K562 (cell line): ENCODE data around the gene TTC28.

Experiments
- CREM ChIP-seq: IDR thresholded peaks from 2 replicates; pipeline ENCODE4 v1.6.1; 2014; ENCODE audit warnings: antibody characterized with exemption, low read depth
- EGR1 ChIP-seq: fragments of 450-650 bp; conservative IDR thresholded peaks from 2 replicates; pipeline ENCODE4 v1.6.1; 2017; ENCODE audit warnings: mild to moderate bottlenecking
- MCM2 ChIP-seq: fragments of 450-650 bp; IDR thresholded peaks from 2 replicates; pipeline ENCODE4 v1.6.1; 2017; ENCODE audit warnings: low read depth, mild to moderate bottlenecking
- MXI1 ChIP-seq: IDR thresholded peaks from 2 replicates; pipeline ENCODE4 v1.6.1; 2011; ENCODE audit warnings: low read depth, mild to moderate bottlenecking, improper control_type of control experiment, low read length
- MYC ChIP-seq, 2 experiments: fragments of 250-450 bp in 1 of 2; sonication (Bioruptor Pico) in 1 of 2; IDR thresholded peaks; 2 replicates each; pipeline versions ENCODE4 v1.5.1 to v1.6.1; 2012 to 2021; ENCODE audit warnings: low read depth in 2 of 2, borderline replicate concordance in 1 of 2, improper control_type of control experiment in 1 of 2, low read length in 1 of 2, mild to moderate bottlenecking in 1 of 2, moderate library complexity in 1 of 2
- POLR2A ChIP-seq: fragments of 450-650 bp; conservative IDR thresholded peaks from 2 replicates; pipeline ENCODE4 v1.6.1; 2016
- POLR2AphosphoS5 ChIP-seq: IDR thresholded peaks from 2 replicates; pipeline ENCODE4 v1.6.1; 2011; ENCODE audit warnings: mild to moderate bottlenecking, low read depth, low read length, moderate library complexity; ENCODE audit not compliant: control insufficient read depth, insufficient read depth
- RFX5 ChIP-seq: IDR thresholded peaks from 2 replicates; pipeline ENCODE4 v1.6.1; 2011; ENCODE audit warnings: low read depth, mild to moderate bottlenecking, improper control_type of control experiment, low read length
- TCF7 ChIP-seq: sonication (generic); IDR thresholded peaks from 2 replicates; pipeline ENCODE4 v1.6.1; 2016; ENCODE audit warnings: antibody characterized with exemption, borderline replicate concordance
- YY1 ChIP-seq, 3 experiments: IDR thresholded peaks; 2 replicates each; pipeline ENCODE4 v1.6.1; 2011; ENCODE audit warnings: low read length in 2 of 3, mild to moderate bottlenecking in 2 of 3, moderate library complexity in 2 of 3, borderline replicate concordance in 1 of 3, control low read depth in 1 of 3, low read depth in 1 of 3; ENCODE audit not compliant: insufficient read depth in 3 of 3, insufficient replicate concordance in 2 of 3, control insufficient read depth in 1 of 3, insufficient read length in 1 of 3; ENCODE audit errors: extremely low read depth in 1 of 3
- ZNF274 ChIP-seq: IDR thresholded peaks from 2 replicates; pipeline ENCODE4 v1.6.1; 2011; ENCODE audit warnings: low read depth, mild to moderate bottlenecking, low read length, moderate library complexity, borderline replicate concordance
- TF ChIP-seq, protein P1 (sequence below), 3 experiments: IDR thresholded peaks in 2 of 3; conservative IDR thresholded peaks in 1 of 3; 2 replicates each; pipeline ENCODE4 v1.5.1; 2011 to 2012; ENCODE audit warnings: low read length in 3 of 3, mild to moderate bottlenecking in 3 of 3, control low read depth in 2 of 3, improper control_type of control experiment in 1 of 3, inconsistent platforms in 1 of 3, low read depth in 1 of 3, mixed read lengths in 1 of 3, moderate library complexity in 1 of 3; ENCODE audit not compliant: insufficient read depth in 2 of 3
- TF ChIP-seq, protein P2 (sequence below), 2 experiments: fragments of 450-650 bp; formaldehyde crosslinking in 1 of 2; IDR thresholded peaks; 2 replicates each; pipeline versions ENCODE4 v1.4.0 to v1.6.1; 2014 to 2020; ENCODE audit warnings: mild to moderate bottlenecking in 2 of 2, borderline replicate concordance in 1 of 2, low read depth in 1 of 2
- TF ChIP-seq, protein P3 (sequence below): sonication (generic); formaldehyde crosslinking; IDR thresholded peaks from 2 replicates; pipeline ENCODE4 v1.8.1; 2022; ENCODE audit warnings: missing genetic modification reagents

DNA sequence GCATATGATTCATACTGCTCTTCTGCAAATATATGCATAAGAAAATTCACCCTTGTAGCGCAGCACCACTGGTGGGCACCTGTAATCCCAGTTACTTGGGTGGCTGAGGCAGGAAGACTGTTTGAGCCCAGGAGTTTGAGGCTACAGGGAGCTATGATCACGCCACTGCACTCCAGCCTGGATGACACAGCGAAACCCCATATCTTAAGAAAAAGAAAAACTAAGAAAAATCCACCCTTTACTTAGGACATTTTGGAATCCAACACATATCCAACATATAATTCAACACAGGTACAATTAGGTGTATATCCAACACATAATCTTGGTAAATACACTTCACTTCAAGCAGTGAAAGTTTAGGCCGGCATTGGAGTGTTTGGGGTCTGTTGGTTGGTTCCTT is 505.1 kb downstream of the TTC28 start:
- no peak for TF ChIP-seq MXI1
- TF ChIP-seq, protein P1, sequence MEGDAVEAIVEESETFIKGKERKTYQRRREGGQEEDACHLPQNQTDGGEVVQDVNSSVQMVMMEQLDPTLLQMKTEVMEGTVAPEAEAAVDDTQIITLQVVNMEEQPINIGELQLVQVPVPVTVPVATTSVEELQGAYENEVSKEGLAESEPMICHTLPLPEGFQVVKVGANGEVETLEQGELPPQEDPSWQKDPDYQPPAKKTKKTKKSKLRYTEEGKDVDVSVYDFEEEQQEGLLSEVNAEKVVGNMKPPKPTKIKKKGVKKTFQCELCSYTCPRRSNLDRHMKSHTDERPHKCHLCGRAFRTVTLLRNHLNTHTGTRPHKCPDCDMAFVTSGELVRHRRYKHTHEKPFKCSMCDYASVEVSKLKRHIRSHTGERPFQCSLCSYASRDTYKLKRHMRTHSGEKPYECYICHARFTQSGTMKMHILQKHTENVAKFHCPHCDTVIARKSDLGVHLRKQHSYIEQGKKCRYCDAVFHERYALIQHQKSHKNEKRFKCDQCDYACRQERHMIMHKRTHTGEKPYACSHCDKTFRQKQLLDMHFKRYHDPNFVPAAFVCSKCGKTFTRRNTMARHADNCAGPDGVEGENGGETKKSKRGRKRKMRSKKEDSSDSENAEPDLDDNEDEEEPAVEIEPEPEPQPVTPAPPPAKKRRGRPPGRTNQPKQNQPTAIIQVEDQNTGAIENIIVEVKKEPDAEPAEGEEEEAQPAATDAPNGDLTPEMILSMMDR (IDR thresholded peaks at IDR 0.05 in 2 of 3, conservative IDR thresholded peaks at IDR 0.05 in 1 of 3; ENCODE audit: insufficient read depth in 2 of 3, low read depth in 1 of 3, low read length in 3 of 3) = no peak
- no peak for TF ChIP-seq EGR1
- TF ChIP-seq POLR2A = no peak
- no peak for TF ChIP-seq CREM
- TF ChIP-seq MYC (IDR thresholded peaks at IDR 0.05; ENCODE audit: low read depth, low read length) = no peak
- TF ChIP-seq MYC (CRISPR knock-in tag; IDR thresholded peaks at IDR 0.05; ENCODE audit: borderline replicate concordance, low read depth) = no peak
- no peak for TF ChIP-seq YY1 (IDR thresholded peaks at IDR 0.05; ENCODE audit: borderline replicate concordance in 1 of 3, control insufficient read depth in 1 of 3, extremely low read depth in 1 of 3, insufficient read depth in 3 of 3, insufficient read length in 1 of 3, insufficient replicate concordance in 2 of 3, low read depth in 1 of 3, low read length in 2 of 3)
- TF ChIP-seq, protein P2, sequence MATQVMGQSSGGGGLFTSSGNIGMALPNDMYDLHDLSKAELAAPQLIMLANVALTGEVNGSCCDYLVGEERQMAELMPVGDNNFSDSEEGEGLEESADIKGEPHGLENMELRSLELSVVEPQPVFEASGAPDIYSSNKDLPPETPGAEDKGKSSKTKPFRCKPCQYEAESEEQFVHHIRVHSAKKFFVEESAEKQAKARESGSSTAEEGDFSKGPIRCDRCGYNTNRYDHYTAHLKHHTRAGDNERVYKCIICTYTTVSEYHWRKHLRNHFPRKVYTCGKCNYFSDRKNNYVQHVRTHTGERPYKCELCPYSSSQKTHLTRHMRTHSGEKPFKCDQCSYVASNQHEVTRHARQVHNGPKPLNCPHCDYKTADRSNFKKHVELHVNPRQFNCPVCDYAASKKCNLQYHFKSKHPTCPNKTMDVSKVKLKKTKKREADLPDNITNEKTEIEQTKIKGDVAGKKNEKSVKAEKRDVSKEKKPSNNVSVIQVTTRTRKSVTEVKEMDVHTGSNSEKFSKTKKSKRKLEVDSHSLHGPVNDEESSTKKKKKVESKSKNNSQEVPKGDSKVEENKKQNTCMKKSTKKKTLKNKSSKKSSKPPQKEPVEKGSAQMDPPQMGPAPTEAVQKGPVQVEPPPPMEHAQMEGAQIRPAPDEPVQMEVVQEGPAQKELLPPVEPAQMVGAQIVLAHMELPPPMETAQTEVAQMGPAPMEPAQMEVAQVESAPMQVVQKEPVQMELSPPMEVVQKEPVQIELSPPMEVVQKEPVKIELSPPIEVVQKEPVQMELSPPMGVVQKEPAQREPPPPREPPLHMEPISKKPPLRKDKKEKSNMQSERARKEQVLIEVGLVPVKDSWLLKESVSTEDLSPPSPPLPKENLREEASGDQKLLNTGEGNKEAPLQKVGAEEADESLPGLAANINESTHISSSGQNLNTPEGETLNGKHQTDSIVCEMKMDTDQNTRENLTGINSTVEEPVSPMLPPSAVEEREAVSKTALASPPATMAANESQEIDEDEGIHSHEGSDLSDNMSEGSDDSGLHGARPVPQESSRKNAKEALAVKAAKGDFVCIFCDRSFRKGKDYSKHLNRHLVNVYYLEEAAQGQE (IDR thresholded peaks at IDR 0.05; ENCODE audit: borderline replicate concordance) = no peak
- TF ChIP-seq, protein P2 (CRISPR knock-in tag; IDR thresholded peaks at IDR 0.05; ENCODE audit: low read depth) = no peak
- no peak for TF ChIP-seq POLR2AphosphoS5
- TF ChIP-seq TCF7 = no peak
- TF ChIP-seq MCM2 = no peak
- TF ChIP-seq ZNF274 = no peak
- TF ChIP-seq, protein P3, sequence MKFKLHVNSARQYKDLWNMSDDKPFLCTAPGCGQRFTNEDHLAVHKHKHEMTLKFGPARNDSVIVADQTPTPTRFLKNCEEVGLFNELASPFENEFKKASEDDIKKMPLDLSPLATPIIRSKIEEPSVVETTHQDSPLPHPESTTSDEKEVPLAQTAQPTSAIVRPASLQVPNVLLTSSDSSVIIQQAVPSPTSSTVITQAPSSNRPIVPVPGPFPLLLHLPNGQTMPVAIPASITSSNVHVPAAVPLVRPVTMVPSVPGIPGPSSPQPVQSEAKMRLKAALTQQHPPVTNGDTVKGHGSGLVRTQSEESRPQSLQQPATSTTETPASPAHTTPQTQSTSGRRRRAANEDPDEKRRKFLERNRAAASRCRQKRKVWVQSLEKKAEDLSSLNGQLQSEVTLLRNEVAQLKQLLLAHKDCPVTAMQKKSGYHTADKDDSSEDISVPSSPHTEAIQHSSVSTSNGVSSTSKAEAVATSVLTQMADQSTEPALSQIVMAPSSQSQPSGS (CRISPR knock-in tag) = no peak
- TF ChIP-seq RFX5 = no peak
